CD4-positive, alpha-beta memory T cell (primary cell): ENCODE data around the gene ST6GALNAC3. TPM values are rescaled to one million over a fixed set of nuclear protein-coding genes. Genes with fewer than 3 reads are reported as not detected.

Experiments
- CTCF ChIA-PET: fragments of 350-600 bp; sonication (Branson Sonifier 250); formaldehyde crosslinking; loops from one replicate; lab custom pipeline; 2021; ENCODE audit warnings: inconsistent platforms; ENCODE audit not compliant: partially characterized antibody; lab: Charles Lee
- POLR2A ChIA-PET: fragments of 350-600 bp; sonication (Branson Sonifier 250); formaldehyde crosslinking; loops from one replicate; lab custom pipeline; 2021; ENCODE audit not compliant: partially characterized antibody; lab: Charles Lee
- DNase-seq, 5 donors: peaks; one replicate each; pipeline versions ENCODE4 v3.0.0 to v3.0.0-alpha.2; 2020 to 2022; ENCODE audit warnings: mixed read lengths in 1 of 5
- H3K27ac ChIP-seq: one replicate; pipeline ENCODE4 v1.7.0; 2013; ENCODE audit warnings: low read depth, low read length
- H3K27me3 ChIP-seq: 2 replicates; pipeline ENCODE4 v1.7.0; 2013; ENCODE audit warnings: mild to moderate bottlenecking, low read length, moderate library complexity; ENCODE audit not compliant: insufficient read depth
- H3K36me3 ChIP-seq: 2 replicates; pipeline ENCODE4 v1.7.0; 2013; ENCODE audit warnings: mild to moderate bottlenecking, low read length, moderate library complexity; ENCODE audit not compliant: insufficient read depth
- H3K4me1 ChIP-seq: 2 replicates; pipeline ENCODE4 v1.7.0; 2013; ENCODE audit warnings: mild to moderate bottlenecking, low read length, moderate library complexity; ENCODE audit not compliant: insufficient read depth
- H3K4me3 ChIP-seq, 2 donors: one replicate each; pipeline ENCODE4 v1.7.0; 2013; ENCODE audit warnings: low read length in 2 of 2, mild to moderate bottlenecking in 1 of 2
- H3K9me3 ChIP-seq, 2 donors: one replicate each; pipeline ENCODE4 v1.7.0; 2013; ENCODE audit warnings: low read length in 2 of 2, control low read depth in 1 of 2; ENCODE audit not compliant: control insufficient read depth in 1 of 2
- H3K27ac Mint-ChIP-seq, 7 donors: one replicate each; pipeline ENCODE4 v1.8.0; 2020 to 2021; ENCODE audit warnings: mixed read lengths in 7 of 7, mild to moderate bottlenecking in 6 of 7, inconsistent platforms in 3 of 7, moderate library complexity in 3 of 7
- H3K27me3 Mint-ChIP-seq, 2 donors: one replicate each; pipeline ENCODE4 v1.8.0; 2020 to 2021; ENCODE audit warnings: mixed read lengths in 2 of 2
- H3K36me3 Mint-ChIP-seq, 2 donors: one replicate each; pipeline ENCODE4 v1.8.0; 2020 to 2021; ENCODE audit warnings: mixed read lengths in 2 of 2, inconsistent platforms in 1 of 2, mild to moderate bottlenecking in 1 of 2
- H3K4me1 Mint-ChIP-seq, 4 donors: one replicate each; pipeline ENCODE4 v1.8.0; 2020 to 2021; ENCODE audit warnings: mixed read lengths in 4 of 4, mild to moderate bottlenecking in 1 of 4
- H3K4me3 Mint-ChIP-seq, 8 donors: one replicate each; pipeline ENCODE4 v1.8.0; 2020 to 2021; ENCODE audit warnings: mixed read lengths in 8 of 8, mild to moderate bottlenecking in 7 of 8, moderate library complexity in 6 of 8, inconsistent platforms in 3 of 8
- H3K9me3 Mint-ChIP-seq, 8 donors: one replicate each; pipeline ENCODE4 v1.8.0; 2020 to 2021; ENCODE audit warnings: mixed read lengths in 8 of 8, mild to moderate bottlenecking in 5 of 8, inconsistent platforms in 3 of 8, moderate library complexity in 1 of 8
- intact Hi-C: fragments of 100-400 bp; cut with micrococcal nuclease; formaldehyde crosslinking; loops from one replicate; pipeline ENCODE4 v1.15.1; 2023
- polyA plus RNA-seq, 2 donors: library from polyadenylated mRNA; unstranded; fragments of 300-500 nt; fragmentation: Illumina TruSeq; gene quantifications; one replicate each; pipeline ENCODE4 v1.2.3, GENCODE V29; 2021
- total RNA-seq, 2 experiments: library from RNA; stranded (reverse); gene quantifications; one replicate each; pipeline ENCODE4 v1.2.3, GENCODE V29; 2021

ST6GALNAC3 gene
- total and polyA plus RNA-seq, 4 experiments from 2014 or later: 0.47 to 1.2 (median 1.1) TPM; not detected in 1

DNA sequence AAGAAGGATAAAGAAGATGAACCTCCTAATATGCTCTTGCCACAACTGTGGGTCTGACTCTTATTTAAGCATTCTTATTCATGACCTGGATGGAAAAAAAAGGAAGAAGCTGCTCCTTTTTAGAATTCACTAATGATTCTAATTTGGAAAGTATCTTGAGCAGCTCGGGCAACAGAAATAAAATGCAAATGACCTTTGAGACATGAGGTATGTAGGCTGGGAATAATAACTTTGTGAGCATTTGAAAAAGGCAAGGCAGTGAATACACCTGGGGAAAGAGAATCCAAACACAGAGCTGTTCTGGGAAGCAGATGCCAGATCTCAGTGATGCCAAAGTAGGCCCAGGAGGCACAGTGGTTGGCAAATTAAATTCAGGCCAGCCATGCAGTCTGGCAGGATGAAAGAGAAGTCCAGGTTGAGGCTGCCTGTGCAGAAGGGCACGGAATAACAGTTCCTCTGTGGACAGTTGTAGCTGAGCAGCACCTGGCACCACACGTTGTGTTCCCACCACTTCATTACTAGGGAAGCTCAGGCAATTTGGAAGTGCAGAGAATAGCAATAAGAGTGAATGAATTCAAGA lies 471.9 kb downstream of the ST6GALNAC3 start:
- Mint-ChIP-seq H3K27ac (no peak overlapping the region), H3K4me1 (no peaks in the 10 kb centered on the region), H3K27me3 (no peaks in the 10 kb centered on the region), H3K36me3 (no peaks in the 10 kb centered on the region), H3K9me3 (peaks cover 0 to 3% (median 0%) of the 10 kb centered on the region in 8 donors), H3K4me3 (no peak overlapping the region)
- no peak for DNase-seq
- intact Hi-C loops: no loop called here
- no peaks in the 10 kb centered on the region for H3K27me3 ChIP-seq
- no peaks in the 10 kb centered on the region for H3K36me3 ChIP-seq
- ChIA-PET CTCF (interaction anchor here (2.5 kb wide), 1 partner anchor 392 kb away, joined by 9 read pairs; no protein-coding TSS in a partner anchor), POLR2A (no interaction called here)
- H3K9me3 ChIP-seq: no peaks in the 10 kb centered on the region
- H3K4me1 ChIP-seq: no peaks in the 10 kb centered on the region
- H3K4me3 ChIP-seq: no peak overlapping the region
- H3K27ac ChIP-seq: no peak overlapping the region

DNA sequence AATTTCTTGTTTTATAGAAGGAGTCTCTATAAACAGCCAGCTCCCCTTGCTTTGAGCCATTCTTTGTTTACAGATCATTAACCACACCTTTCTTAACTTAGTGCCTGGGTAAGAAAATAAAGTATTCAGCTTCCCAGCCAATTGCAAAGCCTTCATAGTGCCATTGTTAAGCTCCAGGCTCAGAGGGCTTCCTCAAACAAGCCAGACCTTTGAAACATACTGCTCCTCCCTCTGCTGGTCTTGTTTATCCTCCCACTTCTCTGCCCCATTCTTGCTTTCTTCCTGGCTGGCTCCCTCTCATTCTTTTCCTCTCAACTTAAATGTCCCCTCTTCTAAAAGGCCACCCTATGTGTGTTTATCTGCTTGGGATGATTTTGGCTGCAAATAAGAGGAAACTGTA lies 473.4 kb downstream of the ST6GALNAC3 start:
- no peaks in the 10 kb centered on the region for H3K9me3 ChIP-seq
- no peak overlapping the region for H3K27ac ChIP-seq
- POLR2A ChIA-PET: no interaction called here
- H3K27me3 Mint-ChIP-seq: no peaks in the 10 kb centered on the region
- no peak overlapping the region for H3K4me3 Mint-ChIP-seq
- intact Hi-C loops: no loop called here
- DNase-seq: no peak
- H3K4me1 Mint-ChIP-seq: no peaks in the 10 kb centered on the region
- no peaks in the 10 kb centered on the region for H3K36me3 ChIP-seq
- H3K4me1 ChIP-seq: no peaks in the 10 kb centered on the region
- no peaks in the 10 kb centered on the region for H3K27me3 ChIP-seq
- no peaks in the 10 kb centered on the region for H3K36me3 Mint-ChIP-seq
- no peak overlapping the region for H3K27ac Mint-ChIP-seq
- peaks cover 0 to 3% (median 0%) of the 10 kb centered on the region in 8 donors for H3K9me3 Mint-ChIP-seq
- CTCF ChIA-PET: interaction anchor here (2.5 kb wide), 1 partner anchor 394 kb away, joined by 9 read pairs; no protein-coding TSS in a partner anchor
- no peak overlapping the region for H3K4me3 ChIP-seq

DNA sequence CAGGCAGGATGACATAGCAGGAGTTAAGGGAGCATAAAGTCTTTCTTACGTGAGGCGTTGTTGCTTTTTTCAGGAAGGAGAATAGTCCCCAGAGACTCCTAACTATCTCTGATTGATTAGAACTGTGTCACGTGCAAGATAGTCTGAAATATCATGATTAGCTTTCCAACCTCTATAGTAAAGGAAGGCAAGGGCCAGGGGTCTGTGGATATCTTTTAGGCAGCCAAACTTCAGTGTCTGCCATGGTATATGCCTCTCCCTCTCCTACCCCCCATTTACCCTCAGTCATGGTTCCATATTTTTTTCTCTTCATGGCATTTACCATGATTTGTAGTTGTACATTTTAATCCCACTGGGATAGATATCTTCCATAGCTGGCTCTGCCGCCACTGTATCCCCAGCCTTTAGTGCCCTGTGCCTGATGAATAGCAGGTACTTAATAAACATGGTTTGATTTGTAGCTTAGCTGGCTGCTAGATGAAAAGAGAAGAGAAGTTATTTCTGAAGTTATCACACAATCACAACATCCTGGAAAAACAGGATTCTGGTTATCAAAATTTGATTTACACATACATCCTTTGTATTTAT lies 474.1 kb downstream of the ST6GALNAC3 start:
- ChIA-PET POLR2A (no interaction called here), CTCF (interaction anchor here (2.5 kb wide), 1 partner anchor 395 kb away, joined by 9 read pairs; no protein-coding TSS in a partner anchor)
- Histone ChIP-seq H3K27me3 (no peaks in the 10 kb centered on the region), H3K36me3 (no peaks in the 10 kb centered on the region), H3K4me1 (no peaks in the 10 kb centered on the region), H3K27ac (no peak overlapping the region), H3K9me3 (no peaks in the 10 kb centered on the region), H3K4me3 (no peak overlapping the region)
- no peaks in the 10 kb centered on the region for H3K27me3 Mint-ChIP-seq
- H3K9me3 Mint-ChIP-seq: peaks cover 0 to 3% (median 0%) of the 10 kb centered on the region in 8 donors
- H3K27ac Mint-ChIP-seq: no peak overlapping the region
- H3K36me3 Mint-ChIP-seq: no peaks in the 10 kb centered on the region
- no peak for DNase-seq
- intact Hi-C loops: no loop called here
- no peaks in the 10 kb centered on the region for H3K4me1 Mint-ChIP-seq
- H3K4me3 Mint-ChIP-seq: no peak overlapping the region

DNA sequence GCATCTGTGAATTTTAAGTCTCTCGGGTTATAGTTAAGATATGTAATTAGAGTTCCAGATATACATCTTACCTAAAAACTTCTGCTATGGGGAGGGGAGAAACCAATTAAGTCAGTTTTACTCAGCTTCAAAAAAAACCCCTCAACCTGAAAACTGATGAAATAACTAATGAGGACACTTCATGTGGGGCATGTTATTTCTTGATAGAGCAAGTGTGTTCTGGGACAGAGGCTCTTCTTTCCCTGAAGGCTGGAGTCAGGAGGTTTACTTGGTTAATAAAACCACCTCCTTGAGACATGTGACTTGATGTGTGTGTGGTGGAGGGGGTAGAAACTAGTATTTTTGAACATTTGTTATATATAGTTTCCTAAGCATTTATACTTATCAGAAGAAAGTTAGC lies 479.7 kb downstream of the ST6GALNAC3 start:
- H3K36me3 Mint-ChIP-seq: no peaks in the 10 kb centered on the region
- ChIA-PET POLR2A (no interaction called here), CTCF (no interaction called here)
- no peak overlapping the region for H3K27ac ChIP-seq
- H3K27ac Mint-ChIP-seq: no peak overlapping the region
- H3K4me1 ChIP-seq: no peaks in the 10 kb centered on the region
- intact Hi-C loops: no loop called here
- H3K4me3 Mint-ChIP-seq: no peak overlapping the region
- H3K36me3 ChIP-seq: no peaks in the 10 kb centered on the region
- H3K4me3 ChIP-seq: no peak overlapping the region
- no peaks in the 10 kb centered on the region for H3K4me1 Mint-ChIP-seq
- DNase-seq: no peak
- H3K27me3 Mint-ChIP-seq: no peaks in the 10 kb centered on the region
- no peaks in the 10 kb centered on the region for H3K9me3 Mint-ChIP-seq
- H3K27me3 ChIP-seq: no peaks in the 10 kb centered on the region
- H3K9me3 ChIP-seq: no peaks in the 10 kb centered on the region

DNA sequence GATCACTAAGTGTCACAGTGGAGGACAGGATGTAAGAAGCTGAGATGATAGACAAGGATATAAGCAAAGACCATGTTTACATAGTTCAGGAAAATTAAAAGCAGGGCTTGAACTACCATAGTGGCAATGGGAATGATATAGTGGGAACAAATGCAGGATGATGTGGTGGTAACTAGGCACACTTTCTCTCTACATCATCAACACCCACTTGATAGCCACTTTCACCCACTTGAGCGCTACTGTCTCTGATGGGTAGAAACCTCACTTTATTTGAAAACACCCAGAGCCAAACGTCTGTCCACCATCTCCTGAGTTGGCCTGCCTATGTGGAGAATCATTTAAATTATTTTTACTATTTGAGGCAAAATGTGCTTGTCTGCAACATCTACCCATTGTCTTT lies 487.7 kb downstream of the ST6GALNAC3 start:
- H3K27ac Mint-ChIP-seq: no peak overlapping the region
- POLR2A ChIA-PET: no interaction called here
- no peaks in the 10 kb centered on the region for H3K36me3 Mint-ChIP-seq
- CTCF ChIA-PET: no interaction called here
- intact Hi-C loops: no loop called here
- no peaks in the 10 kb centered on the region for H3K4me1 ChIP-seq
- H3K27ac ChIP-seq: no peak overlapping the region
- no peaks in the 10 kb centered on the region for H3K9me3 ChIP-seq
- no peaks in the 10 kb centered on the region for H3K36me3 ChIP-seq
- H3K4me1 Mint-ChIP-seq: no peaks in the 10 kb centered on the region
- peaks cover 0 to 2% (median 0%) of the 10 kb centered on the region in 8 donors for H3K9me3 Mint-ChIP-seq
- no peaks in the 10 kb centered on the region for H3K27me3 Mint-ChIP-seq
- DNase-seq: no peak
- H3K27me3 ChIP-seq: no peaks in the 10 kb centered on the region
- no peak overlapping the region for H3K4me3 ChIP-seq
- no peak overlapping the region for H3K4me3 Mint-ChIP-seq

DNA sequence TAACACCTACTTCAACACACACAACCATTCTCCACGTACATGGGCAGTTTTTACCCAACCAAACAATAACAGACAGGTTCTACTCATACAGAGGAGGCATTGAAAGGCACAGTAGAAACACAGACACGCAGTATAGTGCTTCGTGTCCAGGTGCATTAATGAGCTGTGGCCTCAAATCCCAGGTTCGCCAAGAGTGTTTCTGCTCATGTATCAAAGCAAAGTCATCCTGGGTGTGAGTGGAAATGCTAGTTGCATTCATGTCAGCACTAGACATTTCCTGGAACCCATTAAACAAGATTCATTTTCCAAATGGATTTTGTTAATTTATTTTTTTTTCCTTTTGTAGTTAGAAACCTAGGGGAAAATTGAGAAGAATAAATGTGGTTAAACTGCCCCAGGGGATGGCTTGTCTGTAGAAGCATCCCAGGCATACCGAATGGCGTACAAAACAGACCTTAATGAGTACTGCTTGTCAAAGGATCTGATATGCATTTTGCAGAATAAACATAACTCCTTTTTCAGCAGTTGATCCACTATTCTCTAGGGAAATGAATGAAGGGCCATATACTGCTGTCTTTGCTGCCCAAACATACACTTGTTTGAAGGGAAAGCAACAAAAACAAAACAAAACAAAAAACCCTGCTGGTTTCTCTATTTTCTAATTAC lies 494.2 kb downstream of the ST6GALNAC3 start:
- no peaks in the 10 kb centered on the region for H3K9me3 Mint-ChIP-seq
- CTCF ChIA-PET: no interaction called here

DNA sequence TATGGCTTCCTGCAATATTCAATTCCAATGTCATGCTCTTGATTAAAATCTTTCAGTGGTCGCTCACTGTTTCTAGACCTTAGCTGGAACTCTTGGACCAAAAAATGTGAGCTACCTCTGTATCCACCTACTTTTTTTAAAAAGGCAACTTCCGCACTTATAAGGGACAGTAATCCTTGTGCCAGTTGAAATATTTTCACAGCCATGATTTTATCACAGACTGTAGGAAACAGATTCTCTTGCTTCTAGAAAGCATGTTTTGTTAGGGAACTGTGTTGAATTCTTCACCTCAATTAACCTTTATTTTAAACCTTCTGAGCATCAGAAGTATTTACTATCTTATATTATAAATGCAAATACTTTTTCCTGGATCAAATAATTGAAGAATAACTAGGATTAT lies 496.7 kb downstream of the ST6GALNAC3 start:
- no peak overlapping the region for H3K27ac Mint-ChIP-seq
- no peak for DNase-seq
- no peak overlapping the region for H3K4me3 ChIP-seq
- ChIA-PET POLR2A (no interaction called here), CTCF (no interaction called here)
- peaks cover 0 to 1% of the 10 kb centered on the region in 2 donors for H3K27me3 Mint-ChIP-seq
- H3K27me3 ChIP-seq: no peaks in the 10 kb centered on the region
- intact Hi-C loops: no loop called here
- no peaks in the 10 kb centered on the region for H3K36me3 ChIP-seq
- H3K9me3 ChIP-seq: no peaks in the 10 kb centered on the region
- no peak overlapping the region for H3K27ac ChIP-seq
- H3K4me1 Mint-ChIP-seq: no peaks in the 10 kb centered on the region
- no peaks in the 10 kb centered on the region for H3K36me3 Mint-ChIP-seq
- no peak overlapping the region for H3K4me3 Mint-ChIP-seq
- no peaks in the 10 kb centered on the region for H3K4me1 ChIP-seq
- no peaks in the 10 kb centered on the region for H3K9me3 Mint-ChIP-seq

More for the DNA sequence above, 494.2 kb downstream of the ST6GALNAC3 start:
- no peak overlapping the region for H3K4me3 Mint-ChIP-seq
- POLR2A ChIA-PET: no interaction called here
- Histone ChIP-seq H3K9me3 (no peaks in the 10 kb centered on the region), H3K27me3 (no peaks in the 10 kb centered on the region), H3K4me1 (no peaks in the 10 kb centered on the region), H3K27ac (no peak overlapping the region), H3K36me3 (no peaks in the 10 kb centered on the region), H3K4me3 (no peak overlapping the region)
- no peaks in the 10 kb centered on the region for H3K36me3 Mint-ChIP-seq
- peaks cover 0 to 1% of the 10 kb centered on the region in 2 donors for H3K27me3 Mint-ChIP-seq
- no peaks in the 10 kb centered on the region for H3K4me1 Mint-ChIP-seq
- no peak overlapping the region for H3K27ac Mint-ChIP-seq
- intact Hi-C loops: no loop called here
- DNase-seq: no peak
